Measurements from ENCODE around the gene C1QTNF6. TPM values are rescaled to one million over a fixed set of nuclear protein-coding genes. Genes with fewer than 3 reads are reported as not detected.

C1QTNF6 gene
- total and polyA plus RNA-seq, 2 of the 8 experiments (the other 6 are each of a cell fraction or from before 2014, with no cell fraction given): 3.1 to 6.5 TPM

DNA sequence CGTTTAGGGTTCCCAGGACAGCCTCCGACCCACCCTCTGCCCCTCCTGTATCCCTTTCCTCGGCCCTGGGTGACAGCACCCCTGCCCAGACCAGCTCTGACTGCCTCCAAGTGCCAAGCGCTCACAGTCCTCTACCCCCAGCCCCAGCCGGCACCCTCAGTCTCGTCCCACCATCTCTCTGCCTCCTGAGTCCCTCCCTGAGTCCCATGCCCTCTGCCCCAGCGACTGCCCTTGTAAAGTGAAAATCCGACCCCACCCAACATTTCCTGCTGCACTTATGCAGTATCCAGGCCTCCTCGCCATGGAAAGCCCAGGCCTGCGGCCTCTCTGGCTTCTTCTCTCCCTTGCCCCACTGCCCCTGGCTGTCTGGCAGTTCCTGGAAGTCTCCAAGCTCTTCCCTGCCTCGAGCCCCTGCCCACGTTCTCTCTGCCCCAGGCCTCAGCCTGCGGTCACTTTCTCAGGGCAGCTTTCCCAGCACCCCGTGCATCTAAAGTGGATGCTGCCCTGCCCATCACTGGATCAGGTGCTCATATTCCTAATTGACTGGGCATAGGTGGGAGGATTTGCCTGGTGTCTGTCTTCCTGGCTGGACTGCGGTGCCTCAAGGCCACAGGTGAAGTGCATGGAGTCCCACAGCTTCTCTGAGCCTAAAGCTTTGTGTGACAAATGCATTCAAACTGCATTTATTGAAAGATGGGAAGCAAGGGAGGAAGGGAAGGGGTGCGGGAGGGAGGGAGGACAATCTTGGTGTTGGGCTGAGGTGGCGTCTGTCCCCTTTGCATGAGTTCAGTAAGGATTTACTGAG lies 20.7 kb downstream of the C1QTNF6 start (continued):
- no peak for TF ChIP-seq SP2 (IDR thresholded peaks at IDR 0.05; ENCODE audit: low read length)
- TF ChIP-seq, protein P1, sequence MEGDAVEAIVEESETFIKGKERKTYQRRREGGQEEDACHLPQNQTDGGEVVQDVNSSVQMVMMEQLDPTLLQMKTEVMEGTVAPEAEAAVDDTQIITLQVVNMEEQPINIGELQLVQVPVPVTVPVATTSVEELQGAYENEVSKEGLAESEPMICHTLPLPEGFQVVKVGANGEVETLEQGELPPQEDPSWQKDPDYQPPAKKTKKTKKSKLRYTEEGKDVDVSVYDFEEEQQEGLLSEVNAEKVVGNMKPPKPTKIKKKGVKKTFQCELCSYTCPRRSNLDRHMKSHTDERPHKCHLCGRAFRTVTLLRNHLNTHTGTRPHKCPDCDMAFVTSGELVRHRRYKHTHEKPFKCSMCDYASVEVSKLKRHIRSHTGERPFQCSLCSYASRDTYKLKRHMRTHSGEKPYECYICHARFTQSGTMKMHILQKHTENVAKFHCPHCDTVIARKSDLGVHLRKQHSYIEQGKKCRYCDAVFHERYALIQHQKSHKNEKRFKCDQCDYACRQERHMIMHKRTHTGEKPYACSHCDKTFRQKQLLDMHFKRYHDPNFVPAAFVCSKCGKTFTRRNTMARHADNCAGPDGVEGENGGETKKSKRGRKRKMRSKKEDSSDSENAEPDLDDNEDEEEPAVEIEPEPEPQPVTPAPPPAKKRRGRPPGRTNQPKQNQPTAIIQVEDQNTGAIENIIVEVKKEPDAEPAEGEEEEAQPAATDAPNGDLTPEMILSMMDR (IDR thresholded peaks at IDR 0.05; ENCODE audit: control extremely low read depth in 1 of 3, insufficient read depth in 1 of 3, low read depth in 1 of 3, low read length in 3 of 3): no peak
- TF ChIP-seq JUND (IDR thresholded peaks at IDR 0.05; ENCODE audit: low read length): no peak

Measured in H1 (cell line).